ENCODE measurements around the gene CST8. TPM values are rescaled to one million over a fixed set of nuclear protein-coding genes. Genes with fewer than 3 reads are reported as not detected.

The CST8 gene
- total and polyA plus RNA-seq, 2 donors (not counting 1 experiment from before 2014, with no cell fraction given) = not detected

- H4K20me1 ChIP-seq (ENCODE audit: control insufficient read depth, insufficient read depth, low read length, poor library complexity, severe bottlenecking) = no peaks in the 10 kb centered on the region
- Mint-ChIP-seq H3K9me3 (ENCODE audit: insufficient read depth) (no peaks in the 10 kb centered on the region), H3K27ac (no peak overlapping the region), H3K27me3 (peaks cover 4% of the 10 kb centered on the region), H3K4me1 (no peaks in the 10 kb centered on the region), H3K4me3 (no peak overlapping the region)
- no peak overlapping the region for H3K4me3 ChIP-seq (ENCODE audit: control extremely low read depth in 1 of 5, extremely low read depth in 1 of 5, insufficient read depth in 1 of 5, low read depth in 2 of 5, low read length in 4 of 5)
- peaks cover 2 to 9% of the 10 kb centered on the region in 2 donors for H3K4me1 ChIP-seq (ENCODE audit: control insufficient read depth in 2 of 2, insufficient read depth in 2 of 2, low read length in 2 of 2)
- no peak overlapping the region for H2AFZ ChIP-seq (ENCODE audit: insufficient read depth, low read depth, low read length, poor library complexity, severe bottlenecking)
- H3K4me2 ChIP-seq (replicated peaks; ENCODE audit: low read depth, low read length, poor library complexity, severe bottlenecking) = no peak overlapping the region
- TF ChIP-seq EZH2 (IDR thresholded peaks at IDR 0.05; ENCODE audit: borderline replicate concordance, insufficient read depth, low read depth, low read length, poor library complexity, severe bottlenecking) (no peak), CTCF (IDR thresholded peaks at IDR 0.05) (no peak)
- WGBS (ENCODE audit: insufficient coverage) = 74% methylated on average over 14 of the region's 15 CpGs
- H3K27ac ChIP-seq (ENCODE audit: low read length in 2 of 2) = no peak overlapping the region
- peaks cover 0 to 3% (median 0%) of the 10 kb centered on the region in 4 experiments for H3K27me3 ChIP-seq (replicated peaks in 1 of 4; ENCODE audit: control extremely low read depth in 1 of 4, control insufficient read depth in 3 of 4, insufficient read depth in 4 of 4, low read length in 3 of 4)
- DNase-seq (no peak), ATAC-seq (ENCODE audit: low read depth) (no peak)
- H3K9ac ChIP-seq (ENCODE audit: low read length) = no peak overlapping the region
- peaks cover 0 to 8% (median 3%) of the 10 kb centered on the region in 3 donors for H3K9me3 ChIP-seq (ENCODE audit: control extremely low read depth in 1 of 3, control insufficient read depth in 2 of 3, insufficient read depth in 1 of 3, low read length in 2 of 3)
- POLR2A ChIA-PET = no interaction called here
- no peaks in the 10 kb centered on the region for H3K79me2 ChIP-seq (ENCODE audit: control insufficient read depth, insufficient read depth, low read length)
- no peaks in the 10 kb centered on the region for H3K36me3 ChIP-seq (replicated peaks in 1 of 2; ENCODE audit: control extremely low read depth in 1 of 2, control insufficient read depth in 1 of 2, extremely low read depth in 1 of 2, insufficient read depth in 2 of 2, low read length in 1 of 2)
- intact Hi-C loops (cut with micrococcal nuclease) = no loop called here
- CTCF ChIA-PET = no interaction called here
Measured at GRCh38 chr20:23453549-23454543, 37.1 kb upstream of the CST8 start.

GRCh38 chr20:23454816-23455215, 36.1 kb upstream of the CST8 start:
- Histone ChIP-seq H3K36me3 (replicated peaks in 1 of 2; ENCODE audit: control extremely low read depth in 1 of 2, control insufficient read depth in 1 of 2, extremely low read depth in 1 of 2, insufficient read depth in 2 of 2, low read length in 1 of 2) (no peaks in the 10 kb centered on the region), H3K4me2 (replicated peaks; ENCODE audit: low read depth, low read length, poor library complexity, severe bottlenecking) (no peak overlapping the region), H3K79me2 (ENCODE audit: control insufficient read depth, insufficient read depth, low read length) (no peaks in the 10 kb centered on the region), H3K9ac (ENCODE audit: low read length) (no peak overlapping the region), H3K9me3 (ENCODE audit: control extremely low read depth in 1 of 3, control insufficient read depth in 2 of 3, insufficient read depth in 1 of 3, low read length in 2 of 3) (peaks cover 0 to 8% (median 3%) of the 10 kb centered on the region in 3 donors), H4K20me1 (ENCODE audit: control insufficient read depth, insufficient read depth, low read length, poor library complexity, severe bottlenecking) (no peaks in the 10 kb centered on the region), H3K4me1 (ENCODE audit: control insufficient read depth in 2 of 2, insufficient read depth in 2 of 2, low read length in 2 of 2) (peaks cover 2 to 9% of the 10 kb centered on the region in 2 donors), H3K4me3 (ENCODE audit: control extremely low read depth in 1 of 5, extremely low read depth in 1 of 5, insufficient read depth in 1 of 5, low read depth in 2 of 5, low read length in 4 of 5) (no peak overlapping the region), H3K27me3 (replicated peaks in 1 of 4; ENCODE audit: control extremely low read depth in 1 of 4, control insufficient read depth in 3 of 4, insufficient read depth in 4 of 4, low read length in 3 of 4) (peaks cover 0 to 3% (median 0%) of the 10 kb centered on the region in 4 experiments), H3K27ac (ENCODE audit: low read length in 2 of 2) (no peak overlapping the region), H2AFZ (ENCODE audit: insufficient read depth, low read depth, low read length, poor library complexity, severe bottlenecking) (no peak overlapping the region)
- DNase-seq (no peak), ATAC-seq (ENCODE audit: low read depth) (no peak)
- H3K4me3 Mint-ChIP-seq = no peak overlapping the region
- no peak overlapping the region for H3K27ac Mint-ChIP-seq
- POLR2A ChIA-PET = no interaction called here
- peaks cover 8% of the 10 kb centered on the region for H3K27me3 Mint-ChIP-seq
- no peak for TF ChIP-seq CTCF (IDR thresholded peaks at IDR 0.05)
- no peak for TF ChIP-seq EZH2 (IDR thresholded peaks at IDR 0.05; ENCODE audit: borderline replicate concordance, insufficient read depth, low read depth, low read length, poor library complexity, severe bottlenecking)
- no peaks in the 10 kb centered on the region for H3K9me3 Mint-ChIP-seq (ENCODE audit: insufficient read depth)
- CTCF ChIA-PET = no interaction called here
- H3K4me1 Mint-ChIP-seq = no peaks in the 10 kb centered on the region
- intact Hi-C loops (cut with micrococcal nuclease) = no loop called here
- no CpG with 5 or more reads among the region's 1 CpG for WGBS (ENCODE audit: insufficient coverage)

Data from B cell (primary cell).